OCI-LY3 (cell line): Measurements from ENCODE around the gene ADGRE3.

Source experiments
- H2AFZ ChIP-seq: fragments of 200-600, 300-600 bp; shearing (Covaris generic); 2 replicates; pipeline ENCODE4 v1.6.0; 2014; ENCODE audit warnings: antibody characterized with exemption, low read depth, low read length
- H3K27ac ChIP-seq: fragments of 200-600, 300-600 bp; sonication (generic); 2 replicates; pipeline ENCODE4 v1.5.1; 2014; ENCODE audit warnings: mild to moderate bottlenecking, low read length, moderate library complexity, mixed read lengths
- H3K27me3 ChIP-seq: fragments of 200-600, 300-600 bp; sonication (generic); 2 replicates; pipeline ENCODE4 v1.6.1; 2014; ENCODE audit warnings: low read depth, low read length, mixed read lengths
- H3K36me3 ChIP-seq: fragments of 200-600, 300-600 bp; sonication (generic); replicated peaks from 2 replicates; pipeline ENCODE3; 2014; ENCODE audit warnings: low read depth, low read length, mixed read lengths
- H3K4me1 ChIP-seq: fragments of 300-600, 200-600 bp; sonication (generic); 2 replicates; pipeline ENCODE4 v1.6.1; 2014; ENCODE audit warnings: low read length, mixed read lengths
- H3K4me2 ChIP-seq: fragments of 200-600, 300-600 bp; sonication (generic); 2 replicates; pipeline ENCODE4 v1.6.1; 2014; ENCODE audit warnings: low read length, mixed read lengths
- H3K4me3 ChIP-seq: fragments of 300-600, 200-600 bp; sonication (generic); 2 replicates; pipeline ENCODE4 v1.5.1; 2014; ENCODE audit warnings: antibody characterized with exemption, mild to moderate bottlenecking, low read length, moderate library complexity
- H3K79me2 ChIP-seq: fragments of 300-600, 200-600 bp; shearing (Covaris generic); 2 replicates; pipeline ENCODE4 v1.6.1; 2014; ENCODE audit warnings: mild to moderate bottlenecking, low read length, mixed read lengths
- H3K9ac ChIP-seq: fragments of 300-600, 200-600 bp; shearing (Covaris generic); 2 replicates; pipeline ENCODE4 v1.6.0; 2014; ENCODE audit warnings: mild to moderate bottlenecking, low read length, moderate library complexity
- H3K9me3 ChIP-seq: fragments of 200-600, 300-600 bp; shearing (Covaris generic); 2 replicates; pipeline ENCODE4 v1.6.1; 2014; ENCODE audit warnings: low read length, mixed read lengths; ENCODE audit not compliant: insufficient read depth
- H4K20me1 ChIP-seq: fragments of 200-600, 300-600 bp; sonication (generic); 2 replicates; pipeline ENCODE4 v1.6.1; 2016; ENCODE audit warnings: low read length, mixed read lengths; ENCODE audit not compliant: insufficient read depth
- EZH2phosphoT487 ChIP-seq: fragments of 200-600 bp; shearing (Covaris generic); IDR thresholded peaks from 2 replicates; pipeline ENCODE4 v1.6.1; 2018; ENCODE audit warnings: antibody characterized with exemption, mixed run types, low read depth
- TF ChIP-seq, protein P1 (sequence below): fragments of 200-600, 300-600 bp; sonication (generic); IDR thresholded peaks from 2 replicates; pipeline ENCODE4 v1.5.1; 2014; ENCODE audit warnings: antibody characterized with exemption, low read length, low read depth

The ADGRE3 gene

DNA sequence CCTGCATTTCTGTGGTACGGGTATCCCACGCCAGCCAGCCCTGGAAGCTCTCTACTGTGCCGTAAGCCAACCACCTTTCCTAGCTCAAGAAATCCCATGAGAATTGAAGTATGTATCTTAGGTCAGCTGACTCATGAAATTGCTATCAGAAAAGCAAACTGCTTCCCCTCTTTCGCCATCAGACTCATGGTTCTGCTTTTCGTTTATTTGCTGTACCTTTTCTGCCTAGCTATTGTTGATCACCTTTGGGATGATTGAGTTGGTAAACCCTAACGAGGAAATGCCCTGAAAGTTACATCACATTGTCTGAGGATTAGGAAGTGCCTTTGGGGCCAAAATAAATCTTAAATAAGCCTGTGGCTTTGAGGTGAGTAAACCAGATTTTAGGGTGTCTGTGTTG lies at the start of gene ADGRE3:
Gene ADGRE3, minus strand, starts transcription at position 81 of the 400 bp plus-strand sequence. Its CDS starts 74 bp downstream, at position 7.
- H3K4me1 ChIP-seq = peaks cover 26% of the 10 kb centered on the region
- H2AFZ ChIP-seq = peak within 1 kb of the TSS; percentile 95
- H3K9me3 ChIP-seq = peaks cover 12% of the 10 kb centered on the region
- peak within 1 kb of the TSS; percentile 3; the same call in 1 of the 2 replicates for H3K27ac ChIP-seq
- H4K20me1 ChIP-seq = no peaks in the 10 kb centered on the region
- peak within 1 kb of the TSS; percentile 41 for H3K4me3 ChIP-seq
- H3K27me3 ChIP-seq = no peaks in the 10 kb centered on the region; the same call in 1 of the 2 replicates
- peaks cover 8% of the 10 kb centered on the region for H3K36me3 ChIP-seq
- H3K79me2 ChIP-seq = no peaks in the 10 kb centered on the region
- peak within 1 kb of the TSS; percentile 73 for H3K4me2 ChIP-seq
- TF ChIP-seq, protein P1, sequence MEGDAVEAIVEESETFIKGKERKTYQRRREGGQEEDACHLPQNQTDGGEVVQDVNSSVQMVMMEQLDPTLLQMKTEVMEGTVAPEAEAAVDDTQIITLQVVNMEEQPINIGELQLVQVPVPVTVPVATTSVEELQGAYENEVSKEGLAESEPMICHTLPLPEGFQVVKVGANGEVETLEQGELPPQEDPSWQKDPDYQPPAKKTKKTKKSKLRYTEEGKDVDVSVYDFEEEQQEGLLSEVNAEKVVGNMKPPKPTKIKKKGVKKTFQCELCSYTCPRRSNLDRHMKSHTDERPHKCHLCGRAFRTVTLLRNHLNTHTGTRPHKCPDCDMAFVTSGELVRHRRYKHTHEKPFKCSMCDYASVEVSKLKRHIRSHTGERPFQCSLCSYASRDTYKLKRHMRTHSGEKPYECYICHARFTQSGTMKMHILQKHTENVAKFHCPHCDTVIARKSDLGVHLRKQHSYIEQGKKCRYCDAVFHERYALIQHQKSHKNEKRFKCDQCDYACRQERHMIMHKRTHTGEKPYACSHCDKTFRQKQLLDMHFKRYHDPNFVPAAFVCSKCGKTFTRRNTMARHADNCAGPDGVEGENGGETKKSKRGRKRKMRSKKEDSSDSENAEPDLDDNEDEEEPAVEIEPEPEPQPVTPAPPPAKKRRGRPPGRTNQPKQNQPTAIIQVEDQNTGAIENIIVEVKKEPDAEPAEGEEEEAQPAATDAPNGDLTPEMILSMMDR = no peak
- TF ChIP-seq EZH2phosphoT487 = no peak
- H3K9ac ChIP-seq = peak within 1 kb of the TSS; percentile 32; the same call in 1 of the 2 replicates

DNA sequence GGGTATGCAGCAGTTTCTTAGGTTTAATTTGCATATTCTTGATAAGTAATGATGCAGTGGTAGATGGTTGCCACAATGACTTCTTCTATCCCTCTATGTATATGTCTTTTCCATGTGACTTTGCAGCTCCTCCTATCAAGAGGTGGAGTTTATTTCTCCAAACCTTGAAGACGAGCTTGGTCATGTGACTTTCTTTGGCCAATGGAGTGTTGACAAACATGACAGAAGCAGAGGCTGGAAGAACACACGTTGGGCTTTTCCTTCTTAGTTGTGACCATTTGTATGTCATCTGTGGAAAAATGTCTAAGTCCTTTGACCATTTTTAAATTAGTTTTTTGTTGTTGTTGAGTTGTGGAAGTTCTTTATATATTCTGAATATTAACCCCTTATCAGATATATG lies 47.5 kb upstream of the ADGRE3 start:
- Histone ChIP-seq H3K36me3 (peaks cover 48% of the 10 kb centered on the region), H3K27me3 (no peaks in the 10 kb centered on the region), H3K9me3 (peaks cover 37% of the 10 kb centered on the region), H2AFZ (no peak overlapping the region), H3K4me1 (no peaks in the 10 kb centered on the region), H4K20me1 (no peaks in the 10 kb centered on the region), H3K4me2 (no peak overlapping the region), H3K4me3 (no peak overlapping the region), H3K9ac (no peak overlapping the region), H3K27ac (no peak overlapping the region), H3K79me2 (no peaks in the 10 kb centered on the region)
- TF ChIP-seq, protein P1 = no peak
- no peak for TF ChIP-seq EZH2phosphoT487

- Histone ChIP-seq H3K79me2 (no peaks in the 10 kb centered on the region), H4K20me1 (no peaks in the 10 kb centered on the region), H3K27ac (no peak overlapping the region), H3K4me3 (no peak overlapping the region), H3K9ac (no peak overlapping the region), H3K27me3 (no peaks in the 10 kb centered on the region), H3K4me2 (no peak overlapping the region), H3K36me3 (peaks cover 71% of the 10 kb centered on the region), H3K9me3 (peaks cover 41% of the 10 kb centered on the region), H3K4me1 (no peaks in the 10 kb centered on the region), H2AFZ (no peak overlapping the region)
- no peak for TF ChIP-seq EZH2phosphoT487
- TF ChIP-seq, protein P1 = no peak
These were observed 44.5 kb upstream of the ADGRE3 start for GRCh38 chr19:14719162-14719561.

GRCh38 chr19:14718522-14719116 lies 44.0 kb upstream of the ADGRE3 start:
- H3K4me1 ChIP-seq = no peaks in the 10 kb centered on the region
- H3K4me2 ChIP-seq = no peak overlapping the region
- no peak overlapping the region for H2AFZ ChIP-seq
- H3K27ac ChIP-seq = no peak overlapping the region
- no peaks in the 10 kb centered on the region for H4K20me1 ChIP-seq
- TF ChIP-seq, protein P1 = no peak
- H3K4me3 ChIP-seq = no peak overlapping the region
- no peaks in the 10 kb centered on the region for H3K27me3 ChIP-seq
- H3K9me3 ChIP-seq = peaks cover 41% of the 10 kb centered on the region
- no peaks in the 10 kb centered on the region for H3K79me2 ChIP-seq
- H3K9ac ChIP-seq = no peak overlapping the region
- peaks cover 71% of the 10 kb centered on the region for H3K36me3 ChIP-seq
